HG03159 (cell line): ENCODE data around the gene ALDH6A1.
"Not testable (repeated sequence)": the region's sequence is repeated elsewhere in the genome, so short reads cannot be mapped to it uniquely, and the experiment has no call there.

Experiments used
- ATAC-seq: cut with Tn5 transposase; IDR thresholded peaks from one replicate; pipeline ENCODE4 v1.9.1; 2021; ENCODE audit warnings: mild to moderate bottlenecking, moderate library complexity; ENCODE audit not compliant: unreplicated experiment

ALDH6A1 gene

GRCh38 chr14:74084277-74085046 lies at the start of gene ALDH6A1, which contains the start of gene LIN52:
ALDH6A1 (minus strand) TSS chr14:74084453; CDS start chr14:74084394, 59 bp downstream.
LIN52 (plus strand) TSS chr14:74084956; CDS start chr14:74084975, 19 bp downstream.
- ATAC-seq = peak; percentile 87

- ATAC-seq = no peak
Measured at GRCh38 chr14:74127634-74128033, 43.4 kb upstream of the ALDH6A1 start.

- ATAC-seq = no peak
Measured at GRCh38 chr14:74126315-74127013, 42.2 kb upstream of the ALDH6A1 start.

GRCh38 chr14:74125487-74125886 lies 41.2 kb upstream of the ALDH6A1 start:
- not testable (repeated sequence) for ATAC-seq

GRCh38 chr14:74111395-74112216 lies 27.4 kb upstream of the ALDH6A1 start:
- ATAC-seq = not testable (repeated sequence)

GRCh38 chr14:74109369-74109768 lies 25.1 kb upstream of the ALDH6A1 start:
- ATAC-seq = no peak

- ATAC-seq = no peak
Measured at GRCh38 chr14:74105381-74105780, 21.1 kb upstream of the ALDH6A1 start.

GRCh38 chr14:74089251-74090020 lies 5.2 kb upstream of the ALDH6A1 start:
- no peak for ATAC-seq

- no peak for ATAC-seq
Measured at GRCh38 chr14:74085828-74086227, 1.6 kb upstream of the ALDH6A1 start.

- no peak for ATAC-seq
Measured at GRCh38 chr14:74085047-74085637, 889 bp upstream of the ALDH6A1 start.

GRCh38 chr14:74083784-74084276 lies 423 bp downstream of the ALDH6A1 start:
- peak; percentile 16 for ATAC-seq

GRCh38 chr14:74083161-74083560 lies 1.1 kb downstream of the ALDH6A1 start:
- ATAC-seq = no peak

GRCh38 chr14:74081491-74081890 lies 2.8 kb downstream of the ALDH6A1 start:
- no peak for ATAC-seq

GRCh38 chr14:74080820-74081460 lies 3.3 kb downstream of the ALDH6A1 start:
- no peak for ATAC-seq

- ATAC-seq = no peak
Measured at GRCh38 chr14:74077401-74077800, 6.9 kb downstream of the ALDH6A1 start.

- ATAC-seq = no peak
Measured at GRCh38 chr14:74065746-74066575, 18.3 kb downstream of the ALDH6A1 start.

- ATAC-seq = no peak
Measured at GRCh38 chr14:74064883-74065282, 19.4 kb downstream of the ALDH6A1 start.

GRCh38 chr14:74064426-74064825 lies 19.8 kb downstream of the ALDH6A1 start:
- no peak for ATAC-seq

- no peak for ATAC-seq
Measured at GRCh38 chr14:74062809-74063150, 21.5 kb downstream of the ALDH6A1 start.
